Epithelial cell of prostate (primary cell): ENCODE data around the gene TMEM217.

Experiments used
- DNase-seq: peaks from one replicate; pipeline ENCODE4 v3.0.0-alpha.2; 2011; ENCODE audit warnings: low read depth, low spot score
- H3K27ac ChIP-seq: fragments of 450-650 bp; 2 replicates; pipeline ENCODE4 v1.5.1; 2017; ENCODE audit warnings: mild to moderate bottlenecking

TMEM217 gene

GRCh38 chr6:37282371-37282770 is 24.4 kb upstream of the TMEM217 start:
- no peak for DNase-seq
- no peak overlapping the region for H3K27ac ChIP-seq

DNA sequence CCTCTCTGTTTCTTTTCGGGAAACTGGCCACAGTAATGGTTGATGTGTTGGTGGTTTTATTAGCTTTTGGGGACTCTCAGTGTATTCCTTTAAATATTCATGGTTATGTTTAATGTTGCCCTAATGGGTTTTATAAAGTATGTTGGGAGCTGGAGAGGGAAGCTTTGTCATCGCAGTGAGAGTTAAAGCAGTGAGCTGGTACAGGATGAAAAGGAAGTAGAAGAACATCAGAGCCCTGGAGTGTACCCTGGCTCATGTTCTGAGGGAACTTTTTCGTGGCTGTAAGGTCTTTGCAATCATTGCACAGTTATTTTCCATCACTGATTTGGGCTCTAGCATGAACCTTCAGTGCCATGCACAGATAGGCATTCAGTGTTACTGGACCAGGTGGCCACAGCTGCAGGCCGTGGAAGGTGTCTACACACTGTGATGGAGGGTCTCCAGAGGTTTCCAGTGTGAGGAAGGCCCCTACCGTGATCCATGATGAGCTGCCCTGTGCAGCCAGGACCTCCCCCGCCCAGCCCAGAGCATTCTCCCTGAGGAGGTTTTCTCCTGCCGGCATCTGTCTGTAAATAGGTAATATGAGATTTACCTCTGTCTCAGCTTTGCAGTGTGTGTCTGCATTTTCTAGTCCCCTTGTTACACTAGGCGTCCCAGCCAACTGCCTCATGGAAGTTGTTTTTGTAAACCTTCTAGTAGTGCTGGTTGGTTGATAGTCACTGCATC is 22.4 kb upstream of the TMEM217 start:
- DNase-seq, result no peak
- H3K27ac ChIP-seq, result no peak overlapping the region

- DNase-seq, result no peak
- no peak overlapping the region for H3K27ac ChIP-seq
Observed at GRCh38 chr6:37279366-37280134, 21.6 kb upstream of the TMEM217 start.

DNA sequence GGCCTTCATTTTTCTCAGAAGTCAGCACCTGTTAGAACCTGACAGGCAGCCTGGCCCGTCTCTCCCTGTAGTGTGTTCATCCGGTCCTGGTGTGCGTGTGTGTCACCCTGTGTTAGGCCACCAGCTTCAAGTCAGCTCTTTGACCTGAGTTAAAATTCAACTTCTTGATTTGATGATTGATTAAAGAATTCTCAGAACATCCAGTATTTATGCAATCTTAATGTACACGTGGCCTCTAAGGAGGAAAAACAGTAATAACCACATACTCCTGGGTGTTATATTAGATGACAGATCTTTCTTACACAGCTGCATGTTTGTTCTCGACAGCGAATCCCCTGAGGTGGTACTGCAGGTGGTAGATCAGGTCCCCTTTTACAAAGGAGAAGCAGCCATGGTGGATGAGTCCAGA is 19.1 kb upstream of the TMEM217 start:
- no peak overlapping the region for H3K27ac ChIP-seq
- no peak for DNase-seq

DNA sequence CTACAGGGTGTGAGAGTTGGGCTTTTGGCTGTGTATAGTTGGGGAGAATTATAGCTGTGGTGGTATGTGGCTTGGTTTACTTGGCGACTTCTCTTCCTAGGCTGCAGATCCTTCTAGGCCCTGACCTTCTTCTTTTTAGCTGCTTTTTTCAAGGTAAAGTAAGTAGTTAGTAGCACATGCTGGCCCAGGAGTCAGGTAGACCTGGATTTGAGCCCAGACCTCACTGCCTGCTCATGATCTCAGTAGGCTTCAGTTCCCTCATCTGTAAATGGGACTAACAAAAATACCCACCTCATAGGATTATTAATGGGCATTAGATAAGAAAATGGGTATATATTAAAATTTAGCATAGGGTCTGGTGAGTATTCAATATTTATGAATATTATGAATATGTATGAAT is 17.4 kb upstream of the TMEM217 start:
- no peak for DNase-seq
- no peak overlapping the region for H3K27ac ChIP-seq

- H3K27ac ChIP-seq, result no peak overlapping the region
Observed at GRCh38 chr6:37273690-37274089, 15.7 kb upstream of the TMEM217 start.

GRCh38 chr6:37272834-37273566 is 15.1 kb upstream of the TMEM217 start:
- DNase-seq, result no peak
- no peak overlapping the region for H3K27ac ChIP-seq

More at GRCh38 chr6:37273690-37274089, 15.7 kb upstream of the TMEM217 start:
- no peak for DNase-seq

GRCh38 chr6:37269105-37269504 is 11.2 kb upstream of the TMEM217 start:
- H3K27ac ChIP-seq, result no peak overlapping the region
- DNase-seq, result no peak

DNA sequence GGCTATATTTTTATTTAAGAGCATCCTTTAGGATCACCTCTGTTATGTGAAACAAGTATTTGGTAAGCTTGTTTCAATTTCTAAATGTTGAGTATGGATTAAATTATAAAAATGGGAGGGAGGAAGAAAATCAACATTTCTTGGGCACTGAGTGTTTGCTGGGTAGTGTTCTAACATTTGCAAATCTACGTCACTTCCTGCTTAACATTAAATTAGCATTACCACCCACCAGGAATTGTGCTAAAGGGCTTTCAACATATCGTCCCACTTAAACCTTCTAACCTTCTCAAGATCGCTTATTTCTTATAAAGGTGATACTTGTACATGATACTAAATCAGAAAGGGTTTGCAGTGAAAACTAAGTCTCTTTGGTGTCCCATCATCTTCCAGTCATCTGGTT is 7.9 kb upstream of the TMEM217 start:
- DNase-seq, result no peak
- no peak overlapping the region for H3K27ac ChIP-seq

GRCh38 chr6:37265001-37265400 is 7.1 kb upstream of the TMEM217 start:
- H3K27ac ChIP-seq, result no peak overlapping the region

DNA sequence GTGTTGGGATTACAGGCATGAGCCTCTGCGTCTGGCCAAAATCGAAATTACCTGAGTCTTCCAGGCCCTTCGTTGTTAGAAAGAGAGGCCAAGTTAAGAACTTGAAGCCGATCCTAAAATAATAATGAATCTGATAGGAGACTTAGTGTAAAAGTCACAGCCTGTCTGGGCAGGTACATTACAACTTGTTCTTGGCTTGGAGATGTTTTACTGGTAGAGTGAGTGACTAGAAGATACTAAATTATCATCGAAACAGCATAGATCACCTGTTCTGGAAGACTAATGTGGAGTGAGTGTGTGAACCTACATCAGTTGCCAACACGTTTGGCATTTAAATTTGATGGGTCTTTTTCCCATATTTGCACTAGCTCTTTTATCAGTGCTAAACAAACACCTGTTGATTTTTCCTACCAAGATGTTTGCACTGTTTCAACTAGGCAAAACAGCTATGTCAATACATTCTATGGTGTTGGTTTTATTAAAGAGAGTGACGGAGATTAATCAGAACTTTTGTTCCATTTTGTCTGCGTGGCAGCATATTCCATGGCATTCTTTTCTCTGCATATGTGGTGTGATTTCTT is 4.6 kb upstream of the TMEM217 start:
- H3K27ac ChIP-seq, result no peak overlapping the region
- peak; percentile 45 for DNase-seq

More at GRCh38 chr6:37265001-37265400, 7.1 kb upstream of the TMEM217 start:
- DNase-seq, result no peak

DNA sequence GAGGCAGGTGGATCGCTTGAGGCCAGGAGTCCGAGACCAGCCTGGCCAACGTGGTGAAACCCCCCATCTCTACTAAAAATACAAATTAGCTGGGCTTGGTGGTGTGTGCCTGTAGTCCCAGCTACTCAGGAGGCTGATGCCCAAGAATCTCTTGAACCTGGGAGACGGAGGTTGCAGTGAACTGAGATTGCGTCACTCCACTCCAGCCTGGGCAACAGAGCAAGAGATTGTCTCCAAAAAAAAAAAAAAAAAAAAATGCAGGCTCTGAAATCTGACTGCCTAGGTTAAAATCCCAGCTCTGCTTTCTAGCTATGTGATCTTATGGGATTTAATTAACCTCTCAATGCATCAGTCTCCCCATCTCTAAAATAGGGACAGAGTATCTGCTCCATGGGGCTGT is 3.3 kb upstream of the TMEM217 start:
- H3K27ac ChIP-seq, result no peak overlapping the region
- no peak for DNase-seq

GRCh38 chr6:37260444-37260843 is 2.5 kb upstream of the TMEM217 start:
- no peak overlapping the region for H3K27ac ChIP-seq
- no peak for DNase-seq

GRCh38 chr6:37260040-37260439 is 2.1 kb upstream of the TMEM217 start:
- DNase-seq, result no peak
- no peak overlapping the region for H3K27ac ChIP-seq

GRCh38 chr6:37259191-37259590 is 1.2 kb upstream of the TMEM217 start:
- no peak for DNase-seq
- peak overlapping the region; percentile 73 for H3K27ac ChIP-seq

- no peak for DNase-seq
- H3K27ac ChIP-seq, result peak overlapping the region; percentile 73
Observed at GRCh38 chr6:37258405-37259105, 611 bp upstream of the TMEM217 start.

DNA sequence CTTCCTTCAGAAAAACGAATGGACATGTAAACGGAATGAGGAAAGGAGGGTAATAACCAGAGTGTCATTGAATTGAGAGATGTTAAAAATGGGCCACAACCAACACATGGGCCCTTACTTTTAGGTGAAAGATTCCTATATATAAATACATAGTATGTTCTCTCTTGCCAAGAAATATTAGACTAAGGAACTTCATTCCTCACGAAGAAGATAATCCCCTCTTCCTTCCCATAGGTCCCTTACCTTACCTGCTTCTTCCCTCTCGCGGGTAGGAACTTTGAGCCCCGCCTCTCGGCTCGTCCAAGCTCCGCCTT is 667 bp downstream of the TMEM217 start:
- no peak for DNase-seq

DNA sequence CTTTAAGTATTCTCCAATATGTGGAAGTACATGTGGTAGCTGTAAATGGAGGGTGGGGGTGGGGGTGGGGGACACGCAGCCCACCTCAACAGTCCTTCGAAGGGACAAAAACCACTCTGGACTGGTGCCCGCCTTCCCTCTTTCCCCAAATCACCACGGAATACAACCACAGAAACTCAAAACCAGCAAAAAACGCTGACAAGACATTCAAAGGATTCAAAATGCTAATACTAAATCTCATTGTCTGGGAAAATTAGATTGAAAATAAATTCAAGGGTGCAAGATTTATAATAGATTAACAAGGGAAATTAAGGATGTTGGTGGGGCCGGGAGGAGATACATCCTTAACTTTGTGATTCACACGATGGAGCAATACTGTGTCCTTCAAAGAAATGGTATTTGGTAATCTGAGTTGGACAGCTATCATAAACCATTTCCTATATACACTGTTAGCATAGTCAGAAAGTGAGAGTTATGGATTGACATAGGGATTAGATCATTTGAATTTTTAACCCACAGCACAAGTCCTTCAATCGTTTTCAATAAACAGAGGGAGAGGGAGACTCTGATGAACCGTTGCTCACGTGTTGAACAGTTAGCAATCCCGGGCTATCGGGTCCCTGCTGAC is 1.1 kb downstream of the TMEM217 start:
- DNase-seq, result no peak
- H3K27ac ChIP-seq, result peak overlapping the region; percentile 73

More for the DNA sequence above, 667 bp downstream of the TMEM217 start:
- H3K27ac ChIP-seq, result peak overlapping the region; percentile 73

DNA sequence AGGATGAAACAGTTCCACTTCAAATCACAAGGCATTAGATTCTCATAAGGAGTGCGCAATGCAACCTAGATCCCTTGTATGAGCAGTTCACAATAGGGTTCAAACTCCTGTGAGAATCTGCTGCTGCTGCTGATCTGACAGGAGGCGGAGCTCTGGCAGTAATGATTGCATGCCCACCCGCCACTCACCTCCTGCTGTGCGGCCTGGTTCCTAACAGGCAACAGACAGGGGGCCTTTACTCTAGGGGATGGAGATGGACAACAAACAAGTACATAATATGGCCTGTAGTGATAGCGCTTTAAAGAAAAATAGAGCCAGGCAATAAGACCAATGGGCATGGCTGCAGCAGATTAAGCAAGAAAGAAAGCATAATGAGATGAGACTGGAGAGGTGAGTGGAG is 3.1 kb downstream of the TMEM217 start:
- no peak overlapping the region for H3K27ac ChIP-seq

More for the DNA sequence above, 3.1 kb downstream of the TMEM217 start:
- DNase-seq, result no peak
